ENCODE results near the gene NTMT2. TPM values are rescaled to one million over a fixed set of nuclear protein-coding genes. Genes with fewer than 3 reads are reported as not detected.
"Not testable (repeated sequence)": the region's sequence is repeated elsewhere in the genome, so short reads cannot be mapped to it uniquely, and the experiment has no call there.

Gene NTMT2
- total RNA-seq, 1 experiment from 2014 or later: not detected

- in situ Hi-C loops (cut with HindIII; ENCODE audit: low pct_unique_long_range_greater_than_20kb, low sequenced_read_pairs): no loop called here
- DNase-seq (ENCODE audit: low read depth): no peak
Observed at GRCh38 chr1:170150921-170151320, 5.2 kb downstream of the NTMT2 start.

- in situ Hi-C loops (cut with HindIII; ENCODE audit: low pct_unique_long_range_greater_than_20kb, low sequenced_read_pairs): no loop called here
- DNase-seq (ENCODE audit: low read depth): no peak
Observed at GRCh38 chr1:170153417-170153816, 7.7 kb downstream of the NTMT2 start.

GRCh38 chr1:170155055-170155454 is 9.3 kb downstream of the NTMT2 start:
- DNase-seq (ENCODE audit: low read depth): no peak
- in situ Hi-C loops (cut with HindIII; ENCODE audit: low pct_unique_long_range_greater_than_20kb, low sequenced_read_pairs): no loop called here

- DNase-seq (ENCODE audit: low read depth): no peak
- in situ Hi-C loops (cut with HindIII; ENCODE audit: low pct_unique_long_range_greater_than_20kb, low sequenced_read_pairs): no loop called here
Observed at GRCh38 chr1:170156594-170156993, 10.8 kb downstream of the NTMT2 start.

- in situ Hi-C loops (cut with HindIII; ENCODE audit: low pct_unique_long_range_greater_than_20kb, low sequenced_read_pairs): no loop called here
- no peak for DNase-seq (ENCODE audit: low read depth)
Observed at GRCh38 chr1:170157820-170158219, 12.1 kb downstream of the NTMT2 start.

- in situ Hi-C loops (cut with HindIII; ENCODE audit: low pct_unique_long_range_greater_than_20kb, low sequenced_read_pairs): no loop called here
- no peak for DNase-seq (ENCODE audit: low read depth)
Observed at GRCh38 chr1:170162459-170163246, 16.9 kb downstream of the NTMT2 start.

- in situ Hi-C loops (cut with HindIII; ENCODE audit: low pct_unique_long_range_greater_than_20kb, low sequenced_read_pairs): no loop called here
- no peak for DNase-seq (ENCODE audit: low read depth)
Observed at GRCh38 chr1:170164103-170164763, 18.5 kb downstream of the NTMT2 start.

- DNase-seq (ENCODE audit: low read depth): no peak
- in situ Hi-C loops (cut with HindIII; ENCODE audit: low pct_unique_long_range_greater_than_20kb, low sequenced_read_pairs): no loop called here
Observed at GRCh38 chr1:170166518-170167180, 20.9 kb downstream of the NTMT2 start.

GRCh38 chr1:170168265-170168664 is 22.5 kb downstream of the NTMT2 start:
- in situ Hi-C loops (cut with HindIII; ENCODE audit: low pct_unique_long_range_greater_than_20kb, low sequenced_read_pairs): no loop called here
- peak; percentile 17 for DNase-seq (ENCODE audit: low read depth)

GRCh38 chr1:170170513-170170912 is 24.8 kb downstream of the NTMT2 start:
- in situ Hi-C loops (cut with HindIII; ENCODE audit: low pct_unique_long_range_greater_than_20kb, low sequenced_read_pairs); DNase-seq (ENCODE audit: low read depth): not testable (repeated sequence)

GRCh38 chr1:170174395-170174794 is 28.6 kb downstream of the NTMT2 start:
- in situ Hi-C loops (cut with HindIII; ENCODE audit: low pct_unique_long_range_greater_than_20kb, low sequenced_read_pairs): no loop called here
- DNase-seq (ENCODE audit: low read depth): no peak

GRCh38 chr1:170175041-170175440 is 29.3 kb downstream of the NTMT2 start:
- DNase-seq (ENCODE audit: low read depth): no peak
- in situ Hi-C loops (cut with HindIII; ENCODE audit: low pct_unique_long_range_greater_than_20kb, low sequenced_read_pairs): no loop called here

- in situ Hi-C loops (cut with HindIII; ENCODE audit: low pct_unique_long_range_greater_than_20kb, low sequenced_read_pairs): no loop called here
- DNase-seq (ENCODE audit: low read depth): no peak
Observed at GRCh38 chr1:170175484-170175883, 29.7 kb downstream of the NTMT2 start.

- in situ Hi-C loops (cut with HindIII; ENCODE audit: low pct_unique_long_range_greater_than_20kb, low sequenced_read_pairs): no loop called here
Observed at GRCh38 chr1:170176772-170177171, 31.0 kb downstream of the NTMT2 start.

GRCh38 chr1:170182442-170182841 is 36.7 kb downstream of the NTMT2 start:
- in situ Hi-C loops (cut with HindIII; ENCODE audit: low pct_unique_long_range_greater_than_20kb, low sequenced_read_pairs): no loop called here
- DNase-seq (ENCODE audit: low read depth): no peak

More at GRCh38 chr1:170176772-170177171, 31.0 kb downstream of the NTMT2 start:
- no peak for DNase-seq (ENCODE audit: low read depth)

GRCh38 chr1:170192546-170192945 is 46.8 kb downstream of the NTMT2 start:
- DNase-seq (ENCODE audit: low read depth): no peak
- in situ Hi-C loops (cut with HindIII; ENCODE audit: low pct_unique_long_range_greater_than_20kb, low sequenced_read_pairs): no loop called here

- DNase-seq (ENCODE audit: low read depth): no peak
- in situ Hi-C loops (cut with HindIII; ENCODE audit: low pct_unique_long_range_greater_than_20kb, low sequenced_read_pairs): no loop called here
Observed at GRCh38 chr1:170194451-170194850, 48.7 kb downstream of the NTMT2 start.

GRCh38 chr1:170196490-170197236 is 50.9 kb downstream of the NTMT2 start:
- no peak for DNase-seq (ENCODE audit: low read depth)
- in situ Hi-C loops (cut with HindIII; ENCODE audit: low pct_unique_long_range_greater_than_20kb, low sequenced_read_pairs): no loop called here

GRCh38 chr1:170198090-170198489 is 52.3 kb downstream of the NTMT2 start:
- DNase-seq (ENCODE audit: low read depth): no peak
- in situ Hi-C loops (cut with HindIII; ENCODE audit: low pct_unique_long_range_greater_than_20kb, low sequenced_read_pairs): no loop called here
